PC-3 (cell line): ENCODE measurements around the gene HOXB7. TPM values are rescaled to one million over a fixed set of nuclear protein-coding genes. Genes with fewer than 3 reads are reported as not detected.
A peak's percentile ranks its signal among the peaks of the same experiment; 100 is the strongest.

ENCODE experiments used
- ATAC-seq: fragments of 200-7000 bp; cut with Tn5 transposase; 2 replicates; pipeline ENCODE4 v1.9.1; 2020; ENCODE audit warnings: mild to moderate bottlenecking, moderate library complexity
- BruUV-seq: library from RNA; stranded (reverse); fragments of 400-500 nt; replicated peaks from 2 replicates; lab custom pipeline; 2021; lab: Mats Ljungman, UMichigan
- CTCF ChIA-PET: fragments of 300-600 bp; sonication (Branson Sonifier 250); formaldehyde crosslinking; loops from one replicate; lab custom pipeline; 2022; ENCODE audit warnings: antibody characterized with exemption; lab: Charles Lee
- POLR2A ChIA-PET: fragments of 300-600 bp; sonication (Branson Sonifier 250); formaldehyde crosslinking; loops from one replicate; lab custom pipeline; 2022; ENCODE audit warnings: antibody characterized with exemption; ENCODE audit not compliant: unreplicated experiment; lab: Charles Lee
- DNase-seq: peaks from one replicate; pipeline ENCODE4 v3.0.0-alpha.2; 2015
- H2AFZ ChIP-seq: fragments of 300-600 bp; sonication (generic); 2 replicates; pipeline ENCODE4 v1.6.0; 2016; ENCODE audit warnings: antibody characterized with exemption, low read length
- H3F3A ChIP-seq: fragments of 300-600 bp; sonication (generic); one replicate; pipeline ENCODE4 v1.6.0; 2017; ENCODE audit warnings: antibody characterized with exemption, low read length, control low read depth, mild to moderate bottlenecking; ENCODE audit not compliant: unreplicated experiment
- H3K27ac ChIP-seq: fragments of 300-600 bp; sonication (generic); 2 replicates; pipeline ENCODE4 v1.5.1; 2016; ENCODE audit warnings: mild to moderate bottlenecking, low read length
- H3K27me3 ChIP-seq: fragments of 300-600 bp; sonication (generic); 2 replicates; pipeline ENCODE4 v1.6.1; 2016; ENCODE audit warnings: low read length, mixed read lengths
- H3K36me3 ChIP-seq: fragments of 300-600 bp; sonication (generic); 2 replicates; pipeline ENCODE4 v1.6.1; 2016; ENCODE audit warnings: low read depth, mixed run types, low read length, mixed read lengths
- H3K4me1 ChIP-seq: fragments of 300-600 bp; sonication (generic); 2 replicates; pipeline ENCODE4 v1.5.1; 2016; ENCODE audit warnings: low read length; ENCODE audit not compliant: insufficient read depth
- H3K4me2 ChIP-seq: fragments of 300-600 bp; sonication (generic); 2 replicates; pipeline ENCODE4 v1.6.0; 2016; ENCODE audit warnings: low read length
- H3K4me3 ChIP-seq: fragments of 300-600 bp; sonication (generic); 2 replicates; pipeline ENCODE4 v1.5.1; 2016; ENCODE audit warnings: mild to moderate bottlenecking, low read length, mixed read lengths
- H3K79me2 ChIP-seq: fragments of 300-600 bp; sonication (generic); 2 replicates; pipeline ENCODE4 v1.6.1; 2017; ENCODE audit warnings: low read length, mixed read lengths
- H3K9ac ChIP-seq: fragments of 300-600 bp; sonication (generic); 2 replicates; pipeline ENCODE4 v1.6.0; 2016; ENCODE audit warnings: mild to moderate bottlenecking, low read length
- H3K9me2 ChIP-seq: fragments of 300-600 bp; sonication (generic); replicated peaks from 2 replicates; pipeline ENCODE4 v1.6.1; 2016; ENCODE audit warnings: mixed run types, low read length, mixed read lengths
- H3K9me3 ChIP-seq: fragments of 300-600 bp; sonication (generic); 2 replicates; pipeline ENCODE4 v1.6.1; 2016; ENCODE audit warnings: low read length, mixed read lengths
- H4K20me1 ChIP-seq: fragments of 300-600 bp; sonication (generic); 2 replicates; pipeline ENCODE4 v1.6.1; 2016; ENCODE audit warnings: low read length, mixed read lengths
- EZH2 ChIP-seq: fragments of 300-600 bp; sonication (generic); IDR thresholded peaks from one replicate; pipeline ENCODE4 v1.6.1; 2017; ENCODE audit warnings: antibody characterized with exemption, mild to moderate bottlenecking, low read length; ENCODE audit not compliant: unreplicated experiment
- EZH2phosphoT487 ChIP-seq: fragments of 300-600 bp; sonication (generic); IDR thresholded peaks from 2 replicates; pipeline ENCODE4 v1.6.1; 2018; ENCODE audit warnings: mild to moderate bottlenecking, antibody characterized with exemption, low read length, borderline replicate concordance
- intact Hi-C: fragments of 100-400 bp; cut with micrococcal nuclease; formaldehyde crosslinking; loops from 2 replicates; pipeline ENCODE4 v1.9.0; 2023
- total RNA-seq: library from RNA; depleted of rRNA; stranded (reverse); fragments of >200 nt; gene quantifications from 2 replicates; pipeline ENCODE4 v1.2.3, GENCODE V29; 2014
- TF ChIP-seq, protein P1 (sequence below): fragments of 300-600 bp; sonication (generic); conservative IDR thresholded peaks from 2 replicates; pipeline ENCODE4 v1.5.1; 2017; ENCODE audit warnings: antibody characterized with exemption, low read depth, mild to moderate bottlenecking, low read length

HOXB7 gene
- total RNA-seq, 1 experiment from 2014 or later = not detected

- Histone ChIP-seq H3K27me3 (no peaks in the 10 kb centered on the region), H3F3A (no peaks in the 10 kb centered on the region), H3K4me3 (peak overlapping the region; percentile 66), H4K20me1 (no peaks in the 10 kb centered on the region), H3K9me3 (no peaks in the 10 kb centered on the region), H3K9ac (peak overlapping the region; percentile 23), H3K9me2 (no peaks in the 10 kb centered on the region), H3K79me2 (no peaks in the 10 kb centered on the region), H2AFZ (peak overlapping the region; percentile 64), H3K36me3 (no peaks in the 10 kb centered on the region), H3K27ac (no peak overlapping the region), H3K4me2 (peak overlapping the region; percentile 86), H3K4me1 (peaks cover 20% of the 10 kb centered on the region)
- intact Hi-C loops = no loop called here
- DNase-seq = peak; percentile 42
- POLR2A ChIA-PET = no interaction called here
- CTCF ChIA-PET = interaction anchor here (0.5 kb wide), 1 partner anchor 11 kb away, joined by 3 read pairs; no protein-coding TSS in a partner anchor
- ATAC-seq = peak; percentile 58
- TF ChIP-seq EZH2 = no peak
- TF ChIP-seq, protein P1, sequence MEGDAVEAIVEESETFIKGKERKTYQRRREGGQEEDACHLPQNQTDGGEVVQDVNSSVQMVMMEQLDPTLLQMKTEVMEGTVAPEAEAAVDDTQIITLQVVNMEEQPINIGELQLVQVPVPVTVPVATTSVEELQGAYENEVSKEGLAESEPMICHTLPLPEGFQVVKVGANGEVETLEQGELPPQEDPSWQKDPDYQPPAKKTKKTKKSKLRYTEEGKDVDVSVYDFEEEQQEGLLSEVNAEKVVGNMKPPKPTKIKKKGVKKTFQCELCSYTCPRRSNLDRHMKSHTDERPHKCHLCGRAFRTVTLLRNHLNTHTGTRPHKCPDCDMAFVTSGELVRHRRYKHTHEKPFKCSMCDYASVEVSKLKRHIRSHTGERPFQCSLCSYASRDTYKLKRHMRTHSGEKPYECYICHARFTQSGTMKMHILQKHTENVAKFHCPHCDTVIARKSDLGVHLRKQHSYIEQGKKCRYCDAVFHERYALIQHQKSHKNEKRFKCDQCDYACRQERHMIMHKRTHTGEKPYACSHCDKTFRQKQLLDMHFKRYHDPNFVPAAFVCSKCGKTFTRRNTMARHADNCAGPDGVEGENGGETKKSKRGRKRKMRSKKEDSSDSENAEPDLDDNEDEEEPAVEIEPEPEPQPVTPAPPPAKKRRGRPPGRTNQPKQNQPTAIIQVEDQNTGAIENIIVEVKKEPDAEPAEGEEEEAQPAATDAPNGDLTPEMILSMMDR = no peak
- no peak for TF ChIP-seq EZH2phosphoT487
- BruUV-seq = no TSS peak
Measured at GRCh38 chr17:48577330-48577945, 33.4 kb downstream of the HOXB7 start.

GRCh38 chr17:48576479-48577309 lies 34.1 kb downstream of the HOXB7 start:
- Histone ChIP-seq H4K20me1 (no peaks in the 10 kb centered on the region), H3K27me3 (no peaks in the 10 kb centered on the region), H3F3A (no peaks in the 10 kb centered on the region), H2AFZ (peak overlapping the region; percentile 64), H3K27ac (no peak overlapping the region), H3K9ac (peak overlapping the region; percentile 23), H3K36me3 (no peaks in the 10 kb centered on the region), H3K4me2 (peak overlapping the region; percentile 86), H3K4me3 (peak overlapping the region; percentile 66), H3K9me3 (no peaks in the 10 kb centered on the region), H3K79me2 (no peaks in the 10 kb centered on the region), H3K4me1 (peaks cover 20% of the 10 kb centered on the region), H3K9me2 (no peaks in the 10 kb centered on the region)
- TF ChIP-seq, protein P1 = no peak
- no peak for TF ChIP-seq EZH2phosphoT487
- no peak for TF ChIP-seq EZH2
- intact Hi-C loops = no loop called here
- POLR2A ChIA-PET = interaction anchor here (0.6 kb wide), 1 partner anchor 104 kb away, joined by 3 read pairs; no protein-coding TSS in a partner anchor
- no TSS peak for BruUV-seq
- ATAC-seq = peak; percentile 71
- CTCF ChIA-PET = interaction anchor here (0.5 to 0.6 kb wide), 2 partner anchors 10 to 337 kb away, joined by 3 to 5 read pairs; no protein-coding TSS in a partner anchor
- DNase-seq = peak; percentile 60
